HCT116 (cell line): ENCODE measurements around the gene MYL3.

Experiments used
- CEBPB ChIP-seq: IDR thresholded peaks from 2 replicates; pipeline ENCODE4 v1.6.1; 2012; ENCODE audit warnings: low read depth
- EZH2 ChIP-seq: fragments of 200-600 bp; sonication (generic); IDR thresholded peaks from 2 replicates; pipeline ENCODE4 v1.6.1; 2017; ENCODE audit warnings: antibody characterized with exemption, mixed run types
- EZH2phosphoT487 ChIP-seq: fragments of 200-600 bp; IDR thresholded peaks from 2 replicates; pipeline ENCODE4 v1.6.1; 2018; ENCODE audit warnings: antibody characterized with exemption, borderline replicate concordance
- JUND ChIP-seq: IDR thresholded peaks from 2 replicates; pipeline ENCODE4 v1.6.1; 2012
- POLR2A ChIP-seq: IDR thresholded peaks from 2 replicates; pipeline ENCODE4 v1.7.0; 2011; ENCODE audit warnings: borderline replicate concordance; ENCODE audit not compliant: insufficient read depth, insufficient read length; ENCODE audit errors: extremely low read depth
- POLR2AphosphoS5 ChIP-seq: IDR thresholded peaks from 2 replicates; pipeline ENCODE4 v1.6.1; 2011; ENCODE audit warnings: mild to moderate bottlenecking, low read depth, low read length, moderate library complexity
- REST ChIP-seq: IDR thresholded peaks from 2 replicates; pipeline ENCODE4 v1.6.1; 2012; ENCODE audit warnings: low read depth
- SIN3A ChIP-seq: IDR thresholded peaks from 2 replicates; pipeline ENCODE4 v1.6.1; 2012; ENCODE audit warnings: low read depth
- SP1 ChIP-seq: IDR thresholded peaks from 2 replicates; pipeline ENCODE4 v1.6.1; 2012; ENCODE audit warnings: low read depth
- TCF7L2 ChIP-seq: IDR thresholded peaks from 2 replicates; pipeline ENCODE4 v1.7.0; 2011; ENCODE audit warnings: borderline replicate concordance, inconsistent platforms; ENCODE audit not compliant: insufficient read depth, insufficient read length; ENCODE audit errors: extremely low read depth
- YY1 ChIP-seq: IDR thresholded peaks from 2 replicates; pipeline ENCODE4 v1.6.1; 2011; ENCODE audit warnings: low read length, low read depth, moderate library complexity, mild to moderate bottlenecking; ENCODE audit not compliant: insufficient replicate concordance; ENCODE audit errors: extremely low read depth
- ZFX ChIP-seq: fragments of 450-650 bp; IDR thresholded peaks from 2 replicates; pipeline ENCODE4 v1.6.1; 2017
- TF ChIP-seq, protein P1 (sequence below), 3 experiments: fragments of 200-600 bp in 1 of 3; sonication (generic) in 1 of 3; IDR thresholded peaks in 2 of 3; conservative IDR thresholded peaks in 1 of 3; 2 replicates each; pipeline ENCODE4 v1.5.1; 2012 to 2017; ENCODE audit warnings: low read depth in 2 of 3, low read length in 2 of 3, antibody characterized with exemption in 1 of 3, borderline replicate concordance in 1 of 3, control low read depth in 1 of 3, mild to moderate bottlenecking in 1 of 3, mixed read lengths in 1 of 3, mixed run types in 1 of 3, moderate library complexity in 1 of 3; ENCODE audit not compliant: insufficient read depth in 1 of 3

- TF ChIP-seq SIN3A (no peak), REST (no peak), POLR2A (no peak), TCF7L2 (no peak), EZH2 (no peak), POLR2AphosphoS5 (no peak), YY1 (no peak), EZH2phosphoT487 (no peak), CEBPB (no peak), JUND (no peak), ZFX (no peak), SP1 (no peak)
- TF ChIP-seq, protein P1, sequence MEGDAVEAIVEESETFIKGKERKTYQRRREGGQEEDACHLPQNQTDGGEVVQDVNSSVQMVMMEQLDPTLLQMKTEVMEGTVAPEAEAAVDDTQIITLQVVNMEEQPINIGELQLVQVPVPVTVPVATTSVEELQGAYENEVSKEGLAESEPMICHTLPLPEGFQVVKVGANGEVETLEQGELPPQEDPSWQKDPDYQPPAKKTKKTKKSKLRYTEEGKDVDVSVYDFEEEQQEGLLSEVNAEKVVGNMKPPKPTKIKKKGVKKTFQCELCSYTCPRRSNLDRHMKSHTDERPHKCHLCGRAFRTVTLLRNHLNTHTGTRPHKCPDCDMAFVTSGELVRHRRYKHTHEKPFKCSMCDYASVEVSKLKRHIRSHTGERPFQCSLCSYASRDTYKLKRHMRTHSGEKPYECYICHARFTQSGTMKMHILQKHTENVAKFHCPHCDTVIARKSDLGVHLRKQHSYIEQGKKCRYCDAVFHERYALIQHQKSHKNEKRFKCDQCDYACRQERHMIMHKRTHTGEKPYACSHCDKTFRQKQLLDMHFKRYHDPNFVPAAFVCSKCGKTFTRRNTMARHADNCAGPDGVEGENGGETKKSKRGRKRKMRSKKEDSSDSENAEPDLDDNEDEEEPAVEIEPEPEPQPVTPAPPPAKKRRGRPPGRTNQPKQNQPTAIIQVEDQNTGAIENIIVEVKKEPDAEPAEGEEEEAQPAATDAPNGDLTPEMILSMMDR (IDR thresholded peaks at IDR 0.05 in 2 of 3, conservative IDR thresholded peaks at IDR 0.05 in 1 of 3; ENCODE audit: borderline replicate concordance in 1 of 3, insufficient read depth in 1 of 3, low read depth in 2 of 3, low read length in 2 of 3), result no peak
These were observed 37.8 kb upstream of the MYL3 start for GRCh38 chr3:46901061-46901460.
